Measurements from ENCODE around the gene SLC25A13.
"Not testable (repeated sequence)": the region's sequence is repeated elsewhere in the genome, so short reads cannot be mapped to it uniquely, and the experiment has no call there.

SLC25A13 gene

GRCh38 chr7:96293911-96294310 is 28.0 kb downstream of the SLC25A13 start:
- not testable (repeated sequence) for H3K36me3 ChIP-seq (ENCODE audit: insufficient read depth, low read length); H3K9ac ChIP-seq (ENCODE audit: low read length); H3K9me3 ChIP-seq (ENCODE audit: low read length); H3K27me3 ChIP-seq (ENCODE audit: control insufficient read depth in 1 of 2, insufficient read depth in 2 of 2, low read length in 2 of 2); H3K27ac ChIP-seq (ENCODE audit: low read depth, low read length); H3K4me1 ChIP-seq (ENCODE audit: insufficient read depth, low read length); H3K4me3 ChIP-seq (ENCODE audit: low read depth in 1 of 2, low read length in 2 of 2)

DNA sequence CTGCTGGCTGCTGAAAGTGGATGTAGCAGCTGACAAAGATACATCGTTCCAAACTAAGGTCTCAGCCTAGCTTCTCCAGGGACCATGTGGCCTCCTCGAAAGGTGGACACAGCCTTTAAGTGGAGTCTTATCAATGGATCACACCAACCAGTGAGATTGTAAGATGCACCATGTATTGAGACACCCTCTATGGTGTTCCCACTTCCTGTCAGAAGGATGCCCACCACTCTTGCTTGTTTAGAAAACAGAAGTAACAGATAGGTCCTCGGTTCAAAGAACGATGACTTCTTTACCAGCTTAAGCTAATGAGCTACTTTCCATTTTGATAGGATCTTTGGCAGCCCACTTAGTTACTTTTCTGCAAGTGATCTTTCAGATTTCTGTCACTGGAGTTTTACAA is 34.3 kb downstream of the SLC25A13 start:
- Histone ChIP-seq H3K27me3 (ENCODE audit: control insufficient read depth in 1 of 2, insufficient read depth in 2 of 2, low read length in 2 of 2) (no peaks in the 10 kb centered on the region), H3K27ac (ENCODE audit: low read depth, low read length) (no peak overlapping the region), H3K9me3 (ENCODE audit: low read length) (no peaks in the 10 kb centered on the region), H3K4me1 (ENCODE audit: insufficient read depth, low read length) (no peaks in the 10 kb centered on the region), H3K9ac (ENCODE audit: low read length) (no peak overlapping the region), H3K36me3 (ENCODE audit: insufficient read depth, low read length) (no peaks in the 10 kb centered on the region), H3K4me3 (ENCODE audit: low read depth in 1 of 2, low read length in 2 of 2) (no peak overlapping the region)

DNA sequence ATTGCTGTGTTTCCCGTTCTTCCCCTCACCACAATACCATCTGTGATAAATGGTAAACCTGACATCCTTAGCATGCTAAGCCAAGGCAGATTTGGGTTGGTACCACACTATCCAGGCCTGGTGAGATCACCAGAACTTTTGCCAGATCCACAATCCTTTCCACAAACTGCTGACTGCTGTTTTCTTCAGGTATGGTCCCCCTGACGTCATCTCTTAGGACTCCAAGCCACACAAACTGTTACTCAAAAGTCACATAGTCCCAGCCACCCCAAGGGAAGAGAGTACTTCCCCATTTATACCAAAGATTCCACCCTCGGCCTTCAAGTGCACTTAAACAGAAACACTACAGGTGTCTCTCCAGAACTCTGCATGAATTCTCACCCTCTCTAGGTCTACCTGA is 34.8 kb downstream of the SLC25A13 start:
- Histone ChIP-seq H3K36me3 (ENCODE audit: insufficient read depth, low read length) (no peaks in the 10 kb centered on the region), H3K4me1 (ENCODE audit: insufficient read depth, low read length) (no peaks in the 10 kb centered on the region), H3K4me3 (ENCODE audit: low read depth in 1 of 2, low read length in 2 of 2) (no peak overlapping the region), H3K9ac (ENCODE audit: low read length) (no peak overlapping the region), H3K27ac (ENCODE audit: low read depth, low read length) (no peak overlapping the region), H3K9me3 (ENCODE audit: low read length) (no peaks in the 10 kb centered on the region), H3K27me3 (ENCODE audit: control insufficient read depth in 1 of 2, insufficient read depth in 2 of 2, low read length in 2 of 2) (no peaks in the 10 kb centered on the region)

DNA sequence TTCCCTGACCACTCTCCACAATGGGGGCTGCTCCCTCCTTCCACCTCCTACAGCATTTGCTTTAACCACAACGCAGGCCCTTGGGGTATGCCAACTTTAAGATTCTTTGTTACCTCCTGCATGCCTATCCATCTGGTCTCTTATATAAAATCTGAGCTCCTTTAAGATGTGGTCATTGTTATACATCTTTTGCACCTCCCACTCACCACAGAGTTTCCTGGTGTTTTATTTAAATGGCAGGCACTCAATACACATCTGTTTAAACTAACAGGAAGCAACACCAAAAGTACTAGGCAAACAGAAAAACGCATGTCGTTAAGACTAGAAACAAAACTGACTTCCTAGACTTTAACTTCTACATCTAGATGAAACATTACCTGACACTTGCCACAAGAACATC is 36.3 kb downstream of the SLC25A13 start:
- H3K4me3 ChIP-seq (ENCODE audit: low read depth in 1 of 2, low read length in 2 of 2) = no peak overlapping the region
- H3K27me3 ChIP-seq (ENCODE audit: control insufficient read depth in 1 of 2, insufficient read depth in 2 of 2, low read length in 2 of 2) = no peaks in the 10 kb centered on the region
- H3K9ac ChIP-seq (ENCODE audit: low read length) = no peak overlapping the region
- H3K9me3 ChIP-seq (ENCODE audit: low read length) = no peaks in the 10 kb centered on the region
- H3K36me3 ChIP-seq (ENCODE audit: insufficient read depth, low read length) = no peaks in the 10 kb centered on the region
- no peaks in the 10 kb centered on the region for H3K4me1 ChIP-seq (ENCODE audit: insufficient read depth, low read length)
- H3K27ac ChIP-seq (ENCODE audit: low read depth, low read length) = no peak overlapping the region

DNA sequence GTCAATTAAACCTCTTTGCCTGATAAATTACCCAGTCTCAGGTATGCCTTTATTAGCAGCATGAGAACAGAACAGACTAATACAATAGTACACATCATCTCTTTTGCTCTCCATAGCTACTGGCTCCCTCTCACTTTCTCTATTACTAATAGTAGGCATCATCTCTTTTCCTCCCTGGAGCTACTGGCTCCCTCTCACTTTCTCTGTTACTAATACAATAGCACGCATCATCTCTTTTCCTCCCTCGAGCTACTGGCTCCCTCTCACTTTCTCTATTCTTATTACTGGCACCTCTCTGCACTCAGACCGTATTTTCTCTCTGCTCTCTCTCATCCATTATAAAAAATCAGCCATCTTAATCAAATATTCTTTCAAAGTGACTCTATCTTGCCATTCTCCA is 37.1 kb downstream of the SLC25A13 start:
- no peak overlapping the region for H3K4me3 ChIP-seq (ENCODE audit: low read depth in 1 of 2, low read length in 2 of 2)
- no peaks in the 10 kb centered on the region for H3K9me3 ChIP-seq (ENCODE audit: low read length)
- no peaks in the 10 kb centered on the region for H3K27me3 ChIP-seq (ENCODE audit: control insufficient read depth in 1 of 2, insufficient read depth in 2 of 2, low read length in 2 of 2)
- H3K36me3 ChIP-seq (ENCODE audit: insufficient read depth, low read length) = no peaks in the 10 kb centered on the region
- H3K27ac ChIP-seq (ENCODE audit: low read depth, low read length) = no peak overlapping the region
- H3K4me1 ChIP-seq (ENCODE audit: insufficient read depth, low read length) = no peaks in the 10 kb centered on the region
- no peak overlapping the region for H3K9ac ChIP-seq (ENCODE audit: low read length)

DNA sequence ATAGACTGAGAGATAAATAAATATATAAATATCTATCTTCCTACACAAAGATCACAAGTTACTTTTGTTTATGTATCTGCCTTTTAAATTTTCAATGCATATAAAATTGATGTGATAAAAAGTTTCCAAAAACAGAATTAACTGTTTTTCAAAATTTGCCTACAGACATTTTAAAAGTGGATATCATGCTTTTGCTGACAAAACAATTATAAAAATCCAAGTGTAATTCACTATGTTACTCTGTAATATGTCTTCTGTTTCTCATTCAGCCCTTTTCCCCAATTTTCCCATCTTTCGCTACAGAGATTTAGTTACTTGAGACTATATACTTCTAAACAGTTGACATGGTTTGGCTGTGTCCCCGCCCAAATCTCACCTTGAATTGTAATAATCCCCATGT is 37.7 kb downstream of the SLC25A13 start:
- no peak overlapping the region for H3K9ac ChIP-seq (ENCODE audit: low read length)
- no peak overlapping the region for H3K4me3 ChIP-seq (ENCODE audit: low read depth in 1 of 2, low read length in 2 of 2)
- no peaks in the 10 kb centered on the region for H3K36me3 ChIP-seq (ENCODE audit: insufficient read depth, low read length)
- H3K9me3 ChIP-seq (ENCODE audit: low read length) = no peaks in the 10 kb centered on the region
- H3K27me3 ChIP-seq (ENCODE audit: control insufficient read depth in 1 of 2, insufficient read depth in 2 of 2, low read length in 2 of 2) = no peaks in the 10 kb centered on the region
- no peaks in the 10 kb centered on the region for H3K4me1 ChIP-seq (ENCODE audit: insufficient read depth, low read length)
- H3K27ac ChIP-seq (ENCODE audit: low read depth, low read length) = no peak overlapping the region

DNA sequence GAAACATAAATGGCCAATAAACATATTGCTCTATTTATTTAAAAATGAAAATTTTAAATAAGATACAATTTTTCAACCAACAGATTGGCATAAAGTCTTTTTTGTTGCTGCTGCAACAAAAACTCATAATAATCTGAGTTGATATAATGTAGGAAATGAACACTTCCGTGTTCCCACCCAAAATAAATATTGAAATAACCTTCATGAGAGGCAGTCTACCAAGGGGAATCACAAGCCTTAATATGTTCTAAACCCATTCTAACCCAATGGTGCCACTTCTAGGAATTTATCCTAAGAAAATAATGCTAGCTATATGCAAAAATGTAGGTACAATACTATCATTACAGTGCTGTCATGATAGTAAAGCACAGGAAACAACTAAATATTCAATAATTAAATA is 39.1 kb downstream of the SLC25A13 start:
- H3K4me3 ChIP-seq (ENCODE audit: low read depth in 1 of 2, low read length in 2 of 2) = no peak overlapping the region
- no peaks in the 10 kb centered on the region for H3K4me1 ChIP-seq (ENCODE audit: insufficient read depth, low read length)
- no peaks in the 10 kb centered on the region for H3K9me3 ChIP-seq (ENCODE audit: low read length)
- no peak overlapping the region for H3K27ac ChIP-seq (ENCODE audit: low read depth, low read length)
- H3K36me3 ChIP-seq (ENCODE audit: insufficient read depth, low read length) = no peaks in the 10 kb centered on the region
- H3K27me3 ChIP-seq (ENCODE audit: control insufficient read depth in 1 of 2, insufficient read depth in 2 of 2, low read length in 2 of 2) = no peaks in the 10 kb centered on the region
- no peak overlapping the region for H3K9ac ChIP-seq (ENCODE audit: low read length)

DNA sequence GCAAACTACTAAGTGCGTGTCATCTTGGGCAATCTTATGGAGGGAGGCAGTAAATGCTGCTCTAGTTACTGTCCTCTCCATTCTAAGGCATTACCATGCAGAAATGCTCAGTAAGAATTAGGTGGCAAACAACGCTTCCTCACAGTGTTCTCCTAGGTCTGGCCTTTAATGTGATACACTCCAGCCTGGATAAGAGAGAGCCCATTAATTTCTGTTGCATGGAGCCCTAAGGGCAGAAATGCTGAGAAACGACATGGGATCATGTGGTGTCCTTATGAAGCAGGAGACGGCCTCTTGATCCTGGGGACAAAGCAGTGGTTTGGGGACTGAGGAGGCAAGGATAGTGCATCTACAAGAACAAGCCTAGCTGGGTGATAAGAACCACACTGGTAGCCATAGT is 44.0 kb downstream of the SLC25A13 start:
- no peaks in the 10 kb centered on the region for H3K27me3 ChIP-seq (ENCODE audit: control insufficient read depth in 1 of 2, insufficient read depth in 2 of 2, low read length in 2 of 2)
- H3K9ac ChIP-seq (ENCODE audit: low read length) = no peak overlapping the region
- no peaks in the 10 kb centered on the region for H3K9me3 ChIP-seq (ENCODE audit: low read length)
- H3K4me1 ChIP-seq (ENCODE audit: insufficient read depth, low read length) = no peaks in the 10 kb centered on the region
- no peak overlapping the region for H3K27ac ChIP-seq (ENCODE audit: low read depth, low read length)
- H3K4me3 ChIP-seq (ENCODE audit: low read depth in 1 of 2, low read length in 2 of 2) = no peak overlapping the region
- peaks cover 7% of the 10 kb centered on the region for H3K36me3 ChIP-seq (ENCODE audit: insufficient read depth, low read length)

- H3K27me3 ChIP-seq (ENCODE audit: control insufficient read depth in 1 of 2, insufficient read depth in 2 of 2, low read length in 2 of 2) = no peaks in the 10 kb centered on the region
- H3K4me3 ChIP-seq (ENCODE audit: low read depth in 1 of 2, low read length in 2 of 2) = no peak overlapping the region
- no peaks in the 10 kb centered on the region for H3K9me3 ChIP-seq (ENCODE audit: low read length)
- H3K36me3 ChIP-seq (ENCODE audit: insufficient read depth, low read length) = peaks cover 7% of the 10 kb centered on the region
- no peaks in the 10 kb centered on the region for H3K4me1 ChIP-seq (ENCODE audit: insufficient read depth, low read length)
- H3K9ac ChIP-seq (ENCODE audit: low read length) = no peak overlapping the region
- H3K27ac ChIP-seq (ENCODE audit: low read depth, low read length) = no peak overlapping the region
These were observed 45.9 kb downstream of the SLC25A13 start for GRCh38 chr7:96276019-96276418.

DNA sequence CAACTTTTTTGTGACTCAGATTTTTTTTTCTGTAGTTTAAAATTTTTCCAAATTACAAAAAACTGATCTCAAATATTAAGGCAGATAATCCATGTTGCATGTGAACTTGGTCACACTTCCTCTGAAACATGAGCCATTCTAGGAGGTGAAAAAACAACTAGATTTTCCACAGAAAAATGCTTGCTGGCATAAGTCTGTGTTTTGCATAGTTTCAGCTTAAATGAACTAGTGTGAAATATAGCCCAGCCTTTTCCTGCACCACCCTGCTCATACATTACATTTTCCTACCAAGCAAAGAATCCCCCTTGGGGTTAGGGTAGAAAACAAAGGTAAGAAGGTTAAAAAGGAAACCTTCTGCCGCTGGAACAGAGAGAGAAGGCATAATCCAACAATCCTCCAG is 48.2 kb downstream of the SLC25A13 start:
- Histone ChIP-seq H3K27ac (ENCODE audit: low read depth, low read length) (no peak overlapping the region), H3K4me3 (ENCODE audit: low read depth in 1 of 2, low read length in 2 of 2) (no peak overlapping the region), H3K4me1 (ENCODE audit: insufficient read depth, low read length) (no peaks in the 10 kb centered on the region), H3K36me3 (ENCODE audit: insufficient read depth, low read length) (peaks cover 15% of the 10 kb centered on the region), H3K9me3 (ENCODE audit: low read length) (no peaks in the 10 kb centered on the region), H3K9ac (ENCODE audit: low read length) (no peak overlapping the region), H3K27me3 (ENCODE audit: control insufficient read depth in 1 of 2, insufficient read depth in 2 of 2, low read length in 2 of 2) (no peaks in the 10 kb centered on the region)

- Histone ChIP-seq H3K27ac (ENCODE audit: low read depth, low read length) (no peak overlapping the region), H3K9ac (ENCODE audit: low read length) (no peak overlapping the region), H3K4me1 (ENCODE audit: insufficient read depth, low read length) (no peaks in the 10 kb centered on the region), H3K4me3 (ENCODE audit: low read depth in 1 of 2, low read length in 2 of 2) (no peak overlapping the region), H3K27me3 (ENCODE audit: control insufficient read depth in 1 of 2, insufficient read depth in 2 of 2, low read length in 2 of 2) (no peaks in the 10 kb centered on the region), H3K9me3 (ENCODE audit: low read length) (no peaks in the 10 kb centered on the region), H3K36me3 (ENCODE audit: insufficient read depth, low read length) (peaks cover 11% of the 10 kb centered on the region)
These were observed 52.5 kb downstream of the SLC25A13 start for GRCh38 chr7:96269246-96269994.

DNA sequence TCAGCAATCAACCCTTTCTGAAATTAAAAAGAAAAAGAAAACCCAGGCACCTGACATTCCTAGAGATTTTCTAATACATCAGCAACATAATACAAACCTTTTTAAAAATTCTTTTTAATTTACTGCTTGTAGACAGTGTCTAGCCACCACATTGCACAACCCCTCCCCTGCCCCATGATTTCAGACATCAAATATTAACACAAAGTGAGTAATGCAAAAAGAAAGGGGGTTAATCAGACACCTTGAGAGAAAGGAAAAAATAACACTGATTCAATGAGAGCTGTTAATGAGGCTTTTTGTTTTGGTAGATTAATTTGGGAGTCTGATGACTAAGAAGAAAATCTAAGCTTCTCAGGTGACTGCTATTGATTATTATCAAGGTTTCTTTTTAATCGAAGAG is 55.3 kb downstream of the SLC25A13 start:
- Histone ChIP-seq H3K9me3 (ENCODE audit: low read length) (no peaks in the 10 kb centered on the region), H3K4me3 (ENCODE audit: low read depth in 1 of 2, low read length in 2 of 2) (no peak overlapping the region), H3K9ac (ENCODE audit: low read length) (no peak overlapping the region), H3K27me3 (ENCODE audit: control insufficient read depth in 1 of 2, insufficient read depth in 2 of 2, low read length in 2 of 2) (no peaks in the 10 kb centered on the region), H3K27ac (ENCODE audit: low read depth, low read length) (no peak overlapping the region), H3K4me1 (ENCODE audit: insufficient read depth, low read length) (no peaks in the 10 kb centered on the region), H3K36me3 (ENCODE audit: insufficient read depth, low read length) (peaks cover 11% of the 10 kb centered on the region)

Data from muscle layer of colon (tissue), 2 donors.